ENCODE measurements around the gene ENG. TPM values are rescaled to one million over a fixed set of nuclear protein-coding genes. Genes with fewer than 3 reads are reported as not detected.

ENG gene
- 10 to 100 TPM; 15.1 to 26.5 TPM for total RNA-seq
- long read RNA-seq, transcript ENG-202 (15 exons, 3,048 nt): major isoform, 15 of 36 reads
- long read RNA-seq, partial matches to known transcripts: 20 of 36 reads
- long read RNA-seq, other reads (novel, unspliced or antisense): 1 of 36 reads

DNA sequence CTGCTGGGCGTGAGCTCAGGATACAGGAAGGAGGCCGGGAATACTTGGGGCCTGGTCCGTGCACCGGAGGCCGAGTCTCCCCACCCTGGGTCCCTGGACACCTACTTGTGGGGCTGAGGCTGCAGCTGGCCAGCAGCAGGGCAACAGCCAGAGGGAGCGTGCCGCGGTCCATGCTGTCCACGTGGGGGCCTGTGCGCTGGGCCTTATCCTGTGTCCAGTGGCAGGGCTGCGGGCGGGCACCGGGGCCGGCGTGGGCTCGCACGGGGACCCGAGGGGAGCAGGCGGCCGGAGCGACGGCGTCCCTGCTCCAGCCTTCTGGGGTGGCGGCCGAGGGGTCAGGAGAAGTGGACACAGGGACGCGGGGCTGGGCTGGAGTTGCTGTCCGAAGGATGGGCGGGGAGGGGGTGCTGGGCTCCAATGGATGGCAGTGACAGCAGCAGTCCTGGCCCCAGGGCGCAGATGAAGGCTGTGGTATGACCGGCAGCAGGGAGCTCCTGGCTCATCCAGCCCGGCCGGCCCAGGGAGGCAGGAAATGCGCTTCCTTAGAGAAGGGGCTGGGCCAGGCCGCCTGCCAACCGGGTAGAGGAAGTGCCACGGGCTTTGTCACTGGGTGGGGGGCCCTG is at the start of gene ENG:
ENG (minus strand) TSS at position 475 of the 623 bp plus-strand sequence; CDS start at position 172, 303 bp downstream.
- intact Hi-C loops (cut with DNase I, micrococcal nuclease): no loop called here
- peak in 1 of 2 donors; percentile 74 for DNase-seq
- ATAC-seq: peak; percentile 58

DNA sequence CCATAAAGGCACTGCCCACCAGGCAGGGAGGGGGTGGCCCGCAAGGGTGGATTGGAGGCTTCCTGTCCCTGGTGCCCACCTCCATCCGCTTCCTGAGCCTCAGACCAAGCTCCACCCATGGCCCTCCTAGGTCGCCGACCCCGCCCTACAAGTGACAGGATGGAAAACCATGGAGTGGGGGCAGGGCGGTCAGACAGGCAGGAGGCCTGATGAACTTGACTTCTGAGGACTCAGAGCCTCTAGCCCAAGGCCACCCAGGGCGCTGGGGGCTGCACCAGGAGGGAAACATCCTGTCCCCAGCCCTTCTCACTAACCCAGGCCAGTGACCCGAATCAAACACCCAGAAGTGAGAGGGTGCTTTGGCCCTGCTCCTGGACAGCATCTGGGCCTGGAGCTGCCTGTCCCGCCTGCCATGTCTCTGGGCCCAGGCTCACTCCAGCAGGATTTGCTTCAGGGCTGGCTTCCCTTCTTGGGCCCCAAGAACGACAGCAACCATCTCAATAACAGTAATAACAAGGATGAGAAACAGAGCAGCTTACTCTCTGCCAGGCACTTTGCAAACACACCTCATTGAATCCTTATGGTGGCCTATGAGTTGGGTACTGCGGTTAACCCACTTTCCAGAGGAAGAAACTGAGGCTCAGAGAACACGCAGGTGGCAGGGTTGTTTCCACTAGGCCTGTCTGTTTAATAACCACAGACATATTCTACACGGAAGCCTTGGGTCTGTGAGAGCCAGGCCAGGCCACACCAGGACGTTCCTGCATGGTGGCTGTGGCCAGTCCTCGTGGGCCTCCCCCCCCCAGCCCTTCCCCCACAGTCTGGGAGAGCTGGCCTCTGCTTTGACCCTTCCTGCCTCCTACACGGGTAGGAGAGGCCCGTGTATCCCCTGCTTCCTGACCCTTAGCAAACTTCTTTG is 49.4 kb upstream of the ENG start:
- ATAC-seq (peak; percentile 65), DNase-seq (peak; percentile 95)
- intact Hi-C loops (cut with DNase I, micrococcal nuclease): no loop called here

DNA sequence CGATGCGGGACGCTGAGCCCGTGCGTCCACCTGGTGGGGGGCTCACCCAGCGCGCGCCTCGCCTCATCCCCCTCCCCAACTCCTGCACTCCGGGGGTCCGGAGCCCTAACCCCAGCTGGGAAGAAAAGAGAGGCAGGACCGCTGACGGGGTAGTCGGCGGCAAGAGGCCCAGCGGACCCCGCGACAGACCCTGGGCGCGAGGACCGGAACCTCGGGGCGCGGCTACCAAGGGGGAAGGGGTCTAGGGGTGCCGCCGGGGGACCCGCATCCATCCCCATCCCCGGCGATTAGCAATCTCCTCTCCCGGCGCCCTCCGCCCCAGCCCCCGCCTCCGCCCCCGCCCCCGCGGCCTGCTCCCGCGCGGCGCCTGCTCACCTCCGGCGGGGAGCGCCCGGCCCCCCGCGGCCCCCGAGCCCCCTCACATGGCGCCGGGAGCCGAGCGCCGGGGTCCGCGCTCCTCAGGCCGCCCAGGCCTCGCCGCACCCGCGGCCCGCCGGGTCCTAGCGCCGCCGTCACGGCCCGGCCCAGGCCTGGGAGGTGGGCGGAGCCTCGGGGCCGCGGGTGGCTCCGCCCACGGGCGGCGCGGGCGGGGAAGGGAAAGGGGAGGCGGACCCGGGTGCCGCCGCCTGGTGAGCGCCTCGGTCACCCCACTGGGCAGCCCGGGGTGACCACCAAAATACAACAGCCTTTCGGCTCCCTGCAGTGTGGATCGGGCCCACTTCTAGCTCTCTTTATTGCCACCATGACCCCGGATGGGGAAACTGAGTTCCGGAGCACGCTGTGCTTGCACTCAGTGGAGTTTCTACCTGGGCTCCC is 44.9 kb upstream of the ENG start, which contains the start of gene ST6GALNAC6:
ST6GALNAC6 (minus strand) TSS at position 476 of the 816 bp plus-strand sequence. CDS start 1,622 bp downstream, outside the sequence.
- peak; percentile 70 for ATAC-seq
- intact Hi-C loops (cut with DNase I, micrococcal nuclease): no loop called here
- DNase-seq: peak; percentile 66 to 80

DNA sequence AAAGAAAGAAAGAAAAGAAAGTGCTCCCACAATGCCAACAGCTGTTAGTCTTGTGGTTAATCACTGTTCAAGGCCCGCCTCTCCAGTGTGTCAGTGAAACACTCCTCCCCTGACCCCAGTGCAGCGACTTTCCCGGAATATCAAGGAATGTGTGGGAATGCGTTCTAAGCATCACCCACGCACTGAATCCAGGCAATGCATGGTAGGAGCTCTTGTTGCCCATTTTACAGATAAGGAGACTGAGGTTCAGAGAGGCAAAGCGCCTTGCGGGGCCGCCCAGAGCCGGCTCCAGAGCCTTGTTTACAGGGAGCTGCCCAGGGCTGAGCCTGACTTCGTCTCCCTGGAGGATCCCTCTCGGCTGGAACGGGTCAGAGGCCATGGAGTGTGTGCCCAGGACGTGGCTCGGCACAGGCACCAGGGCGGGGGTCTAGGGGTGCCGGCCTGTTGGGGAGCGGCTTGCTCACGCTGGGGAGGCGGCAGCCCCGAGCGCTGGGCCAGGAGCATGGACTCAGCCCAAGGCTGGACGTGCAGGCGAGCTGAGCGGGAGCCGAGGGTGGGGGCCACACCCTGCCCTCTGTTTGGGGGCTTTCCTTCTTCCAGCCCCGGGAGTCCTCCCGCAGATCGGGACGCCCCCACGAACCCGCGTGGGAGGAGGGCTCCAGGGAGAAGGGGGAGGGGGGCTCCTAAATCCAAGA is 44.1 kb upstream of the ENG start:
- DNase-seq (no peak), ATAC-seq (peak; percentile 28)
- intact Hi-C loops (cut with DNase I, micrococcal nuclease): no loop called here

DNA sequence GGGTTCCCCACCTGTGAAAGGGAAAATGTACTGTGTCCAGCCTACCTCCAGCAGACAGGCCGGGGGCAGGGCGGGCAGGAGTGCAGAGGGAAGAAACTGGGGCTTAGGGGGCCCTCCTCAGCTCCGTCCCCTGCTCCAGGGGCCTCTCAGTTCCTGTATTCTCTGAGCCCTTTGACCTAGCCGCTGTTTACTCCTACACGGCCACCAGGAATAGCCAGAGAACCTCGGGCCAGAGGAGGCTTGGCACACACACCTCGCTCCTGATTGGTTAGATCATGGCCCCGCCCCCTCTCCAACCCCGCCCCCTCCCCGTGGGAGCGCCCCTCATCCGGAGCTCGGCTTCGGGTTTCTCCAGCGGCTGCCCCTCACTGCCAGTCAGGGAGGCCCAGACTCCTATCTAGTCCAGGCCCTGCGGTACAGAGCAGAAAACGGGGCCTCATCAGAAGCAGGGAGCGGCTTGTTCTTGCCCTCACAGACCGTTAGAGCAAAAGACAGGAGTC is 42.8 kb upstream of the ENG start:
- intact Hi-C loops (cut with DNase I, micrococcal nuclease): no loop called here
- peak; percentile 37 for ATAC-seq
- DNase-seq: peak; percentile 64 to 72

DNA sequence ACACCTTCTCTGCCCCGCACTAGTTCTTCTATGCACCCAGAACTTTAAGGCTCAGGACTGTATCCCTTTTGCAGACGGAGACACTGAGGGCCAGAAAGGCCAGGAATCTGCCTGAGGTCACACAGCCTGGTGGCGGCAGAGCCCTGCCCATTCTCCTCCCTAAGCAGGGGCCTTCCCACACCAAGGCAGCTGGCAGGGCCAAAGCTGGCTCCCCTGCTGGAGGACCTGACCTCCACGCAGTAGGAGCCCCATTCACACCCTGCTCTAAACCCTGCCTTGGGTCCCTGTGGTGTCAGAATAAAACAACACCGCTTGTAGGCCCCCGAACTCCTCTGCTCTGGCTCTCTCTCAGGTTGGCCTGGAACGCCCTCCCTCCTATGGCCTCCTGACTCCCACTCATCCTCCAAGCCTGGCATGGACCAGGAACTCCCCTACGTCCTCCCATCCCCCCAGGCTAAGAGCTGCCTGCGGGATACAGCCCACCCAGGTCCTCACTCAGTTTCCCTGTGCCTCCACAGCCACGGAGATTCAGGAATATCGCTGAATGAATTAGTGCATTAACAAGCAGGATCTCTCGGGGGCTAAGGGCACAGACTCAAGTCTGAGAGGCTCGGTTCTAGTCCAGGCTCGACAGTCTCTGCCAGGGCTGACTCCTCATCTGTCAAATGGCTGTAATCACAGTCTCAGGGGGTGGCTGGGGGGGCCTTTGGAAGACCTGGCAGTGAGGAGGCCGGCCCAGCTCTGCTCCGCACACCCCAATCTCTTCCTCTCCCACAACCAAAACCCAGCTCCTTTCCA is 42.1 kb upstream of the ENG start:
- DNase-seq: no peak
- intact Hi-C loops (cut with DNase I, micrococcal nuclease): no loop called here

DNA sequence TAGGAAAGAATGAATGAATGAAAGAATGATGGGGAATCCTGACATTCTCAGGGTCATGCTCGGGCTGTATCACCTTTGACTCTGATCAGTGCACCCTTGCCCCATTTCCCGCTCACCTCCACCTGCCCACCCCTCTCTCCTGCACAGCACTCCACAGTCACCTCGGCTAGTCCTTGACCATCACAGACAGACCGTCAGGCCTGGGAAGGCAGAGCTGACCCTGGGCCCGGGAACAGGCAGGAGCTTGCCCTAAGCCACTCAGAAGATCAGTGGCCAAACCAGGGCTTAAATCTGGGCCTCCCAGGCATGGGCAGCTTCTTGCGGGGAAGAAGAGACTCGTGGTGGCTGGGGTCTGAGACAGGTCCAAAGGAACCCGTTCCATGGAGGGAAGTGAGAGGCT is 41.4 kb upstream of the ENG start:
- intact Hi-C loops (cut with DNase I, micrococcal nuclease): no loop called here
- no peak for ATAC-seq
- no peak for DNase-seq

More for the DNA sequence above, 42.1 kb upstream of the ENG start:
- ATAC-seq: no peak

DNA sequence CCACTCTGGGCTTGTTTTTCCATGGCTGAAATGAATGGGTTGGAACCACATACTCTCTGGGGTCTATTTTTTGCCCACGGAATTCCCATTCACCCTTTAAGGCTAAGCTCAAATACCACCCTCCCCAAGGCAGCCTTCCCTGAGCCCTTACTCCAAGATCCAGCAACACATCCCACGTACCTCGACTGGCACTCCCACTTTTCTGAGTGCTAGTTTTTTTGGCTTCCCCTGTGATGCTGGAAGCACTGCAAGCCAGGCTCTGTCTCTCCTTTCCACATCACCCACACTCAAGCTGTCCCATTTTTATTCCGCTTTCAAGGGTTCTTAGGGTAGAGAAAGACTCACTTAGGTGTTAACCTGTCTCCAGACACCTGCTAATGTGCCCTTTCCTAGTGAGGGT is 38.9 kb upstream of the ENG start:
- ATAC-seq: no peak
- intact Hi-C loops (cut with DNase I, micrococcal nuclease): no loop called here
- DNase-seq: no peak

DNA sequence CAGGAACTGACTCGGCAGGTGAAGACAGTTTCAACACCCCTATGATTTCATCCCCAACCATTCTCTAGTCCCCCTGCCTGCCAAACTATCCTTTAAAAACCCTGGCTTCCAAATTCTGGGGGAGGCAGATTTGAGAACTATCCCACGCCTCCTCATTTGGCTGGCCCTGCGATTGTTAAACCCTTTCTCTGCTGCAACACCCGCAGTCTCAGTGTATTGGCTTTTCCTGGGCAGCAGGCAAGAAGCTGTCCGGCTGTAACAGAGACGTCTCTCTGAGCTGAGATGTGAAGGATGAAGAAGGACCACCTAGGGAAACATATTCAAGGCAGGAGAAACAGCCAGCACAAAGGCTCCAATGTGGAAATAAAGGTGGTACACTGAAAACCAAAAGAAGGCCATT is 38.4 kb upstream of the ENG start:
- ATAC-seq (no peak), DNase-seq (no peak)
- intact Hi-C loops (cut with DNase I, micrococcal nuclease): no loop called here

DNA sequence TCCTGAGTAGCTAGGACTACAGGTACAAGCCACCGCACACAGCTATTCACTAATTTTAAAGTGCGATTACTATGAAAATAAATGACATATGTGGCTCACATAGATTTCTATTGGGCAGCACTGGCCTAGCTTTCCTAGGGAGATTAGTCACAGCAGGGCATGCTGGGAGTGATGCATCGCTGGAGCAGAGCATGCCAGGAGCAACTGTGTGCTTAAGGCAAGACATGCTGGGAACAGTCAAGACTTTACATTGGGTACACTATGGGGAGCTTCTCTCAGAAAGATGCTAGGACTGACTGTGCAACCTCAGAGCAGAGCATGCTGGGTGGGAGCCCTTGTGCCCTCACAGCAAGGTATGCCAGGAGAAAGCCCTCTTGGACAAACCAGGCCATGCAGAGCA is 35.6 kb upstream of the ENG start:
- ATAC-seq: no peak
- no peak for DNase-seq
- intact Hi-C loops (cut with DNase I, micrococcal nuclease): no loop called here

DNA sequence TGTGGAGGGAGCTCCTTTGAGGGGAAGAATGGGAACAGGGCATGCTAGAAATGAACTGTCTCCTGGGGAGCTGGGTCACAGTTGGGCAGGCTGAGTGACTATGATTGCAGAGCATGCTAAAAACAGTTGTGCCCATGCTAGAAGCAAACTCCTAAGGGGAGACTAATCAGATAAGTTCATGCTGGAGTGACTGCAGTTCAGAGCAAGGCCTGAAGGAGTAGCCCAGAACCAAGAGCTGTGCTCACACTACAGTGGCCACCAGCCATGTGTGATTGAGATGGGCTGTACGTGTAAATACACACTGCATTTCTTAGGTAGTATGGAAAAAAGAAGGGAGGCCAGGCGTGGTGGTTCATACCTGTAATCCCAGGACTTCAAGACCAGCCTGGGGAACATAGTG is 33.3 kb upstream of the ENG start:
- ATAC-seq: no peak

DNA sequence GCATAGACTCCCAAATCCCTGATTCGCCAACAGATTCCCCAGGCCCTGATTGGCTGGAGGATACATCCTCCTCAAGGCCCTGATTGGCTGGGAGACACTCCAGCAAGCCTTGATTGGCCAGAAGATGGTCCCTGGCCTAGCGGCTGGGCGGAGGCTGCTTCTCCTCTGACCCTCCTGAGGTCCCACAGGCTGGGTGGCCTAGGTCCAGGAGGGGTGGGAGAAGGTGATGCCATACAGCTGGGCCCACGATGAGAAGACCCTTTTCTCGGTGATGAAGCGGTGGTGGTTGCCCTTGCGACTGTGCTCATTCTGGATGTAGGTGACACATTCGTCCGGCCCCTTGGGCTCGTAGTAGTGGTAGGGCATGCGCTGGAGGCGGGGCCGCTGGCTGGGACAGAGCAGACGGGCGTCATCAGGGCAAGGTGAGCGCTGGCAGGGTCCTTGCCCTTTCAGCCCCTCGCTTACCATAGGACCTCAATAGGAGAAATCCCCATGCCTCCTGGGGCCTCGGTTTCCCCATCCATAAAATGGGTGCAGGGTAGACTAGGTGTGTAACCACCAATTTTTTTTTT is 32.0 kb upstream of the ENG start:
- intact Hi-C loops (cut with DNase I, micrococcal nuclease): no loop called here
- DNase-seq: no peak
- ATAC-seq: no peak

More for the DNA sequence above, 33.3 kb upstream of the ENG start:
- intact Hi-C loops (cut with DNase I, micrococcal nuclease): no loop called here
- no peak for DNase-seq

DNA sequence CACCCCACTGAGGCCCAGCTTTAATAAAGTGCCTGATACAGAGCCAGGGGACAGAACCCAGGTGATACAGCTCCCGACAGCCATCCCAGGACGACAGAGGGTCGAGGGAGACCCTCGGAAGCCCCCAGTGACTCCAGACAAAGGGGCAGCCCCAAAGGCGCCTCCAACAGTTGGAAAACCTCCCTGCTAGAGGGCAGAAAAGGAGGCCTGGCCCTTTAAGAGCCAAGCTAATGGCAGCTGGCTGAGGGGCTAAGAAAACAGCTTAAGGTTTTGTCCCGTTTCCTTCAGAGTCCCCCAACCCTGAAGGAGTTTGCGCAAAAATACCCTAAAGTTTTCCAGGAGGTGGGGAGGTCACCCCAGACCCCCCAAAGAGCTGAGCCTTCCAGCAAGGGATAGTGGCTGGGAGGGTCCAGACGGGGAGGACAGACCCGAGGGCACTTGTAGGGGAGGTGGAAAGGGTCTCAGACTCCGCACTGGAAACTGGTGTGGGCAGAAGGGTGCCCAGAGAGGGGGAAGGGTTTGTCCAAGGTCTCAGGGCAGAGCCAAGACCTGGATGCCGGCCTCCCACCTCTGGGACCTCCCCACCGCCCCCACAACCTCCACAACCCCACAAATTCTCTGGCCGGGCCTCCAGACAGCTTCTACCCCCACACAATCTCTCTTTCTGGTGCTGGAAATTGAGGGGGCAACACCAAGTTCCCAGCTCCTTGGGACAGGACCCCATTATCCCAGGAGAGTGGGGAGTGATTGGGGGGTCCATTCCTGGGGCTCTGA is 31.2 kb upstream of the ENG start:
- DNase-seq (no peak), ATAC-seq (no peak)
- intact Hi-C loops (cut with DNase I, micrococcal nuclease): no loop called here

DNA sequence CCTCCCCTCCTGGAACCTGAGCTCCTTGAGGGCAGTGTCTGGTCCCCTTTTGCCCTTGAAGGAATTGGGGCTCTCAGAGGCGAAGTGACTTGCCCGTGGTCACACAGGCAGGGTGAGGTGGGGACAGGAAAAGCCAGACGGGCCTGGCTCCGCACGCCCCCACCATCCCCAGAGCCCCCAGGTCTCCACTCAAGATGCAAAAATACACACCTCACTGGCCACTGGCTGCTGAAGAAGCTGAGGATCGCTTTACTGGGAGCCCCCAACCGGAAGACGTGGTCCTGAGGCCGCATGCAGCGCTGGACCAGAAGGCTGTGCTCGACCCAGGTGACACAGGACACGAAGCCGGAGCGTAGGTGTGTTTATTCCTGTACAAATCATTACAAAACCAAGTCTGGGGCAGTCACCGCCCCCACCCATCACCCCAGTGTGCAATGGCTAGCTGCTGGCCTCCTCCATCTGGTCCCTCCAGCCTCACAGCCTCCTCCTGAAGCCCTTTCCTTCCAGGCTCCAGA is 30.6 kb upstream of the ENG start:
- intact Hi-C loops (cut with DNase I, micrococcal nuclease): no loop called here
- ATAC-seq (no peak), DNase-seq (no peak)

DNA sequence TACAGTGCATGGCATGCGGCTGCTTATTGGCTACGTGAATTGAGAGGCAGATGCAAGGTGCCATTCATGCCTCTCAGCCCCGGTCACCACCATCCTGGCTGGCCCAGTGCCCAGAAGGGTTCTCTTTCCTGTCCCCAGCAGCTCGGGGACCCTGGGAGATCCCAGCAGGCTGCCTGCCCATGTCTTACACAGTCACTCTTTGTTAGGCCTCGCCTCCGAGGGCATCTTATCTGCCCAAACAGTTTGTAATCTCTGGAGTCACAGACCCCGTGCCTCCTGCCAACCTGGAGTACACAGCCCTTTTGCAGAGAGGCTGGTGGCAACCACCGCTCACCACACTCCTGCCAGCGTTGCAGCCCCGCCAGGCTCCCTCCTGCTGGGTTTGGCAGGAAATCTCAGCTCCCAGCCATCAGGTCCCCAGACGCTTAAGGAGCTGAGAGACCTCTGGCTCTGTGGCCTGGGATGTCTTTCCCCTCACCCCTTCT is 30.0 kb upstream of the ENG start:
- DNase-seq (peak in 1 of 2 donors; percentile 40), ATAC-seq (peak; percentile 17)
- intact Hi-C loops (cut with DNase I, micrococcal nuclease): no loop called here

DNA sequence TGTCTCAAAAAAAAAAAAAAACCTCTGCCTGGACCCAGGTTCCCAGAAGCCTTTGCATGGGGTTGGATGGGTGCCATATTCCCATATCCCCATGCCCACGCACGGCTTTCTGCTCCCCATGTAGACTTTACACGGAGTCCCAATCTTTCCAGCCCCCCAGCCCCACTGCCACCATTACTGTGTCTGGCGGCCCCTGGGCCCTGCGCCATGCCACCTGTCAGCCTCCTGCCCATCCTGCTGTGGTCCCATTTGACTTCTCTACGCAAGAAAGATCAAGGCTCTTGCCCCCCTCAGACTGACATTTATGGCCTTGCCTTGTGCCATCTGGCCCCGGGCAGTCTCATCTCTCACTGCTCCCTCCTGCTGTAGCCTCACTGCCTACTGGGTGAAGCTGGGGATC is 29.5 kb upstream of the ENG start:
- intact Hi-C loops (cut with DNase I, micrococcal nuclease): no loop called here
- ATAC-seq (no peak), DNase-seq (no peak)

All from left colon (tissue), 2 donors.